Activated T-helper 2 cell treated with anti-CD3 and anti-CD28 coated beads, Interferon-gamma antibody, Interleukin-2, Interleukin-4, amounts not matched to agents 10 μg/mL and 5 μg/mL and 100 μg/mL, durations not matched to agents 14 hours and 24 hours and 36 hours (primary cell): Measurements from ENCODE around the gene GDF10. TPM values are rescaled to one million over a fixed set of nuclear protein-coding genes. Genes with fewer than 3 reads are reported as not detected.

Experiments used
- DNase-seq: peaks from one replicate; pipeline ENCODE4 v3.0.0; 2021; ENCODE audit warnings: low spot score
- H3K27ac Mint-ChIP-seq: one replicate; pipeline ENCODE4 v1.8.0; 2021; ENCODE audit warnings: mixed read lengths
- H3K27me3 Mint-ChIP-seq: one replicate; pipeline ENCODE4 v1.8.0; 2021; ENCODE audit warnings: low read depth, mixed read lengths
- H3K36me3 Mint-ChIP-seq: one replicate; pipeline ENCODE4 v1.8.0; 2021; ENCODE audit warnings: low read depth, mixed read lengths
- H3K4me1 Mint-ChIP-seq: one replicate; pipeline ENCODE4 v1.8.0; 2021; ENCODE audit warnings: low read depth, mixed read lengths
- H3K4me3 Mint-ChIP-seq: one replicate; pipeline ENCODE4 v1.8.0; 2021; ENCODE audit warnings: low read depth, mild to moderate bottlenecking, moderate library complexity, mixed read lengths
- H3K9me3 Mint-ChIP-seq: one replicate; pipeline ENCODE4 v1.8.0; 2021; ENCODE audit warnings: mixed read lengths
- intact Hi-C: fragments of 100-400 bp; cut with micrococcal nuclease; formaldehyde crosslinking; loops from one replicate; pipeline ENCODE4 v1.15.1; 2023
- total RNA-seq: library from RNA; stranded (reverse); gene quantifications from 2 replicates; pipeline ENCODE4 v1.2.3, GENCODE V29; 2022

GDF10 gene
- total RNA-seq, 1 donor from 2014 or later, result 0.11 TPM

DNA sequence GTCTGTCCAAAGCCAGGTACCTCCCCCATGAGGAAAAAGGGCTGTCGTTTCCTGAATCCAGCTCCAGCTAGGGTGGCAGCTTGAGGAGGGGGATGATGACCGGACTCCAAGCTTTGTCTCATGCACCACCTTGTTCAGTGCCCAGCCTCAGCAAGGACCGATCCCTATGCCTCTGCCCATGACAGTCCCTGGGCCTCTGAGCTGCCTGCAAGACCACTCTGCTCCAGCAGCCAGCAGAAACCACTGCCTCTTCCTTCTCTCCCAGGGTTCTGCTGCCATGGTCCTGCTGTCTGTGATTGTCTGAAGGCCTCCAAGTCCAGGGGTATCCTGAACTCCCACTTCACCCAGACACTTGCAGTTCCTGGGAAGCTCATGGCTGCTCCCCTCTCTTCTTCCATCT, 21.3 kb upstream of the GDF10 start:
- DNase-seq, result no peak
- H3K4me1 Mint-ChIP-seq, result peaks cover 18% of the 10 kb centered on the region
- intact Hi-C loops, result no loop called here
- H3K9me3 Mint-ChIP-seq, result peaks cover 6% of the 10 kb centered on the region
- no peaks in the 10 kb centered on the region for H3K36me3 Mint-ChIP-seq
- H3K27me3 Mint-ChIP-seq, result no peaks in the 10 kb centered on the region
- H3K27ac Mint-ChIP-seq, result no peak overlapping the region
- no peak overlapping the region for H3K4me3 Mint-ChIP-seq

DNA sequence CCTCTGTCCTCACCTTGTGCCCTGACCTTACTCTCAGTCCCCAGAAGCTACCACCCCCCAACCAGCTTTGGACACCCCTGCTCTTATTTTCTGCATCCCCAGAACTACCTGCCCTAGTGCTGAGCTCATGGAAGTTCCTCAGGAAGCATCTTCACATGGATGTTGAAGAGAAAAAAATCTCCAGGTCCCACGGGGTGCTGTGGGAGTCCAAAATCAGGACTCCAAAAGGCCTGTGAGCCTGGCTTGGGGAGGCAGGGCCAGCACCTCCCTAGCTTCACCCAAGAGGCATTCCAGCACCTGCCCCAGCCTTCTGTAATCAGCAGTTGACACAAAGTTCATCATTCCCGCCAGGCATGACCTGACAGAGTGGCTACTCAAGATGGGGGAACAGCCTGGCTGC, 20.7 kb upstream of the GDF10 start:
- H3K36me3 Mint-ChIP-seq, result no peaks in the 10 kb centered on the region
- peaks cover under 1% of the 10 kb centered on the region for H3K9me3 Mint-ChIP-seq
- H3K27me3 Mint-ChIP-seq, result no peaks in the 10 kb centered on the region
- no peak overlapping the region for H3K27ac Mint-ChIP-seq
- H3K4me1 Mint-ChIP-seq, result peaks cover 15% of the 10 kb centered on the region
- no peak overlapping the region for H3K4me3 Mint-ChIP-seq
- no peak for DNase-seq
- intact Hi-C loops, result no loop called here

- no peak for DNase-seq
- H3K27me3 Mint-ChIP-seq, result no peaks in the 10 kb centered on the region
- no peaks in the 10 kb centered on the region for H3K36me3 Mint-ChIP-seq
- intact Hi-C loops, result no loop called here
- H3K27ac Mint-ChIP-seq, result no peak overlapping the region
- peaks cover 26% of the 10 kb centered on the region for H3K4me1 Mint-ChIP-seq
- H3K4me3 Mint-ChIP-seq, result no peak overlapping the region
- no peaks in the 10 kb centered on the region for H3K9me3 Mint-ChIP-seq
Observed at GRCh38 chr10:47282005-47282656, 17.9 kb upstream of the GDF10 start.

DNA sequence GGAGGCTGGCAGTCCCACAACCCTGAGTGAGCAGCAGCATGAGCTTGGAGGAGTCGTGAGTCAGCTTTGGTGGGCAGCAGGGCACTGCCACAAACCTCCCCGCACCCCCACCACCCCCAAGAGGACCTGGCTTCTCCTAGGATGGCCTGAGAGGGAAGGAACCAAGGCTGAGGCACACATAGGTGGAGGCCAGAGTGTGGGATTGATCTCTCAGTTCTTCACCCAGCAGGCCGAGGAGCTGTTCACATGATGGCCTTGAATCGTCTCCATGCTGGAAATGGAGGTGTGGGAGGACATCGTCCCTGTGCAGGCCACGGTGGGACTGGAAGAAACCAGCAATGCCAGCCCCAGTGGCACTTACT, 17.4 kb upstream of the GDF10 start:
- Mint-ChIP-seq H3K4me1 (peaks cover 21% of the 10 kb centered on the region), H3K9me3 (no peaks in the 10 kb centered on the region), H3K4me3 (no peak overlapping the region), H3K36me3 (no peaks in the 10 kb centered on the region), H3K27me3 (no peaks in the 10 kb centered on the region), H3K27ac (no peak overlapping the region)
- intact Hi-C loops, result no loop called here
- DNase-seq, result no peak

DNA sequence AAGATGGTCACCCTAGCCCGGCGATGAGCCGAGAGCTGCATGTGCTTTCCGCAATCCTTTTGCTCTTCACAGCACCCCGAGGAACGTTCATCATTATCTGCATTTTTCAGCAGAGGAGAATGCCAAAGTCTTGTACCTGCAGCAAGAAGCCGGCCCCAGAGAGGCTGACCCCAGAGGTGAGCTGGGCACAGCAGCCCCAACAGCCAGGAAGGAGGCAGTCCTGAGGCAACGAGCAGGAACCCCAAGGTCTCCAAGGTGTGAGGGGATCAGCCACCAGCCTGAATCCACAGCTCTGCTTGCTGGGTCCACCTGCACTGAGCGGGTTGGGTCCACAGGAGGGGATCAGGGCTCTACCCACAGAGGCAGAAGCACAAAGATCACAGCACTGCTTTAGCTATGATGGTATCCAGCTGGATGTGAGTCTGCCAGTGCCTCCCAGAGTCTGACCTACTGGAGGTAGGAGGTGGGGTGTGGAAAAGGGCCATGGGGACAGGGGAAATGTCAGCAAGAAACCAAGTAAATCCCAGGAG, 16.8 kb upstream of the GDF10 start:
- Mint-ChIP-seq H3K4me1 (peaks cover 20% of the 10 kb centered on the region), H3K9me3 (no peaks in the 10 kb centered on the region), H3K27me3 (no peaks in the 10 kb centered on the region), H3K4me3 (no peak overlapping the region), H3K36me3 (no peaks in the 10 kb centered on the region), H3K27ac (no peak overlapping the region)
- intact Hi-C loops, result no loop called here
- no peak for DNase-seq

GRCh38 chr10:47283848-47284247, 16.1 kb upstream of the GDF10 start:
- no peak overlapping the region for H3K27ac Mint-ChIP-seq
- H3K9me3 Mint-ChIP-seq, result no peaks in the 10 kb centered on the region
- no peak overlapping the region for H3K4me3 Mint-ChIP-seq
- no peak for DNase-seq
- H3K4me1 Mint-ChIP-seq, result peaks cover 18% of the 10 kb centered on the region
- H3K36me3 Mint-ChIP-seq, result no peaks in the 10 kb centered on the region
- H3K27me3 Mint-ChIP-seq, result no peaks in the 10 kb centered on the region
- intact Hi-C loops, result no loop called here

GRCh38 chr10:47285381-47286115, 14.4 kb upstream of the GDF10 start:
- no peaks in the 10 kb centered on the region for H3K36me3 Mint-ChIP-seq
- H3K9me3 Mint-ChIP-seq, result no peaks in the 10 kb centered on the region
- no peaks in the 10 kb centered on the region for H3K27me3 Mint-ChIP-seq
- DNase-seq, result no peak
- intact Hi-C loops, result no loop called here
- H3K4me3 Mint-ChIP-seq, result no peak overlapping the region
- H3K27ac Mint-ChIP-seq, result no peak overlapping the region
- peaks cover 18% of the 10 kb centered on the region for H3K4me1 Mint-ChIP-seq

DNA sequence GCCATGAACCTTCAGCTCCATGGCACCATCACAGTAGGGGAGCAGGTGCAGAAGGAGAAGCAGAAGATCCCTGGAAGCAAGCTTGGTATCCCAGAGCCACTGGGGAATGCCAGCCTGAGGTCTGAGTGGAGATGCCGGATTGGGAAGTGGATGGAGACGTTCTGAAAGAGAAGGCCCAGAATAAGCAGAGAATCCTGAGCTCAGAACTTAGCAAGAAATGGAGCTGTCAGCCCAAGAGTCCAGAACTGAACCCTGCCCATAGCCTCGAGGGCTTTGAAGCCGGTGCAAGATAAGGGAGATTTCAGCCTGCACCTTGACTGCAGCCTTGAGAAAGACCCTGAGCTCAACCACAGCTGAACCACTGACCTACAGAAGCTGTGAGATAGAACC, 13.9 kb upstream of the GDF10 start:
- peaks cover 18% of the 10 kb centered on the region for H3K4me1 Mint-ChIP-seq
- H3K36me3 Mint-ChIP-seq, result no peaks in the 10 kb centered on the region

DNA sequence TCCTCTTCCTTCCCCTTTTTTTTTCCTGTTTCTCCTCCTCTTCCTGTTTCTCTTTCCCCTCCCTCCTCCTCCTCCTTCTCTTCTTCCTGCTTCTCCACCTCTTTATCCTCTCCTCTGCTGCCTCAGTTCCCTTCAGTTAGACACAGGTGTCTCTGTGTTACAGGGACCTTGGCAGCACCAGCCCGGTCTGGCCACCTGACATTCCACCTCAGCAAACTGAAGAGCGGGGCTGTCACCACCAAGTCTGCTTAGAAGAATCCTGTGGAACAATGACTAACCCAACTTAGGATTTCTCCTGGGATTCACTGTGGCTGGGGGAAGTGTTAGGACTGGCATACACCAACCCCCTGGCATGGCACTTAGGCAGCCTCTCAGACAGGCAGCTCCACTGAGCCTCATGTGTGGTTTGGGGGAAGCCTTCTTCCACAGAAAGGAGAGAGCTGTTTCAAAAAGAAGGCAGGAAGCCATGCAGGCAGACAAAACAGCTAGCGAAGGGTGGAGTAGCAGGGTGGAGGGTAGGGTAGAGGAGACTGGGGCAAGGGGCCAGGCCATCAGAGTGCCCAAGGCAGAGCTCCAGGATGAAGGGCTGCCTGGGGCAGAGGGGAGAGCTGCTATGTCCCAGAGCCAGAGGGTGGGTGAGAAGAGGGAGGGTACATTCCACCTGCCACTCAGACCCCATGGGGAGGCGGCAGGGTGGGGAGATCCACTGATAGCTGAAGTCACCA, 13.2 kb upstream of the GDF10 start:
- intact Hi-C loops, result no loop called here
- Mint-ChIP-seq H3K27ac (no peak overlapping the region), H3K9me3 (no peaks in the 10 kb centered on the region), H3K4me3 (no peak overlapping the region), H3K27me3 (no peaks in the 10 kb centered on the region), H3K36me3 (no peaks in the 10 kb centered on the region), H3K4me1 (peaks cover 18% of the 10 kb centered on the region)
- no peak for DNase-seq

More for the DNA sequence above, 13.9 kb upstream of the GDF10 start:
- Mint-ChIP-seq H3K27me3 (no peaks in the 10 kb centered on the region), H3K4me3 (no peak overlapping the region), H3K27ac (no peak overlapping the region), H3K9me3 (no peaks in the 10 kb centered on the region)
- intact Hi-C loops, result no loop called here
- DNase-seq, result no peak

DNA sequence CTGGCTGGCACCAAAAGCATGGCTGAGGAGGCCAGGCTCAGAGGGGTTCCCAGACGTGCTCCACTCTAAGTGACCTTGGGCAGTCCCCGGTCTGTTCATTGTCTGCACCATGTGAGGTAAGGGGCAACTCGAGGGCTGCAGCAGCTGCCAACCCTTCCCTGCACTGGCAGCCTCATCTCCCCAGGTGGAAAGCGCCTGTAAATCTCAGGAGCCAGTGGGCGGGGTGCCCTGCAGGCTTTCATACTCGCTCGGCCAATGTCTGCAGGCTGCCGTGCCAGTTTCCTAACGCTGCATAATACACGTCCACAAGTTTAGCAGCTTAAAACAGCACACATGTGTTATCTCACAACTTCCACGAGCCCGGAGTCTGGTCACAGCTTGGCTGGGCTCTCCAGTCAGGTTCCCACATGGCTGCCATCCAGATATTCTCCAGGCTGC, 12.6 kb upstream of the GDF10 start:
- H3K4me3 Mint-ChIP-seq, result no peak overlapping the region
- H3K27me3 Mint-ChIP-seq, result no peaks in the 10 kb centered on the region
- no peaks in the 10 kb centered on the region for H3K9me3 Mint-ChIP-seq
- H3K4me1 Mint-ChIP-seq, result peaks cover 18% of the 10 kb centered on the region
- intact Hi-C loops, result no loop called here
- no peak overlapping the region for H3K27ac Mint-ChIP-seq
- H3K36me3 Mint-ChIP-seq, result no peaks in the 10 kb centered on the region
- DNase-seq, result no peak

GRCh38 chr10:47287805-47288204, 12.2 kb upstream of the GDF10 start:
- Mint-ChIP-seq H3K27ac (no peak overlapping the region), H3K36me3 (no peaks in the 10 kb centered on the region), H3K4me3 (no peak overlapping the region), H3K4me1 (peaks cover 18% of the 10 kb centered on the region), H3K9me3 (no peaks in the 10 kb centered on the region), H3K27me3 (no peaks in the 10 kb centered on the region)
- DNase-seq, result no peak
- intact Hi-C loops, result no loop called here

- intact Hi-C loops, result no loop called here
- no peaks in the 10 kb centered on the region for H3K9me3 Mint-ChIP-seq
- H3K36me3 Mint-ChIP-seq, result no peaks in the 10 kb centered on the region
- H3K4me1 Mint-ChIP-seq, result peaks cover 18% of the 10 kb centered on the region
- DNase-seq, result no peak
- no peak overlapping the region for H3K27ac Mint-ChIP-seq
- no peak overlapping the region for H3K4me3 Mint-ChIP-seq
- H3K27me3 Mint-ChIP-seq, result no peaks in the 10 kb centered on the region
Observed at GRCh38 chr10:47288236-47288635, 11.8 kb upstream of the GDF10 start.

DNA sequence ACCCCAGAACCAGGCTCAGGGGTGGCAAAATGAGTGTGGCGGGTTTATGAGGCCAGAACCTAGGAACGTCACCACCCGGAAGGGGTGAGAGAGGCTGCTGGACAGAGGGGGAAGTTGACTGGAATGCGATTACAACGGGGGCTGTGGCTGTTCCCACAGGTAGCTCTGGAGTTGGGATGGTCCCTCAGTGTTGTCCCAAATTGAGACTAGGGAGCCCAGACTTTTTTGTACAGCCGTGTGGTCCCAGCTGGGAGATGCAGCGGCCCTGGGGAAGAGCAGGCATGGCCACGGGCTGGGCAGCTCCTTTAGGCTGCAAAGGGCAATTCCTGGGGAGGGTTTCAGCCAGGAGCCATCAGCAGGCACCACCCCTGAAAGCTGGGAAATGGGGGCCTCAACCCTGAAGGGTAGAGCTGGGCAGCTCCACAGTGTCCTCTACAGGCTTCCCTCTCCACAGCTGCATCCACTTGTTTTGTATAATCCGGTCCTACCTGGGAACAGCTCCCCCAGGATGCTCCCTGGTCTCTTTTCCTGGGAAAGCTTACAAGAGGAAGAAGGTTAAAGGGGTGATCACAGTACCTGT, 11.0 kb upstream of the GDF10 start:
- no peaks in the 10 kb centered on the region for H3K9me3 Mint-ChIP-seq
- intact Hi-C loops, result no loop called here
- H3K27me3 Mint-ChIP-seq, result no peaks in the 10 kb centered on the region
- no peak overlapping the region for H3K4me3 Mint-ChIP-seq
- no peaks in the 10 kb centered on the region for H3K36me3 Mint-ChIP-seq
- no peak for DNase-seq
- H3K4me1 Mint-ChIP-seq, result peaks cover 18% of the 10 kb centered on the region
- H3K27ac Mint-ChIP-seq, result no peak overlapping the region
